RWPE1 (cell line): ENCODE data around the gene PIGO.

Source experiments
- CTCF ChIA-PET: fragments of 350-600 bp; sonication (Branson Sonifier 250); formaldehyde crosslinking; extraction: SDS; loops from one replicate; lab custom pipeline; 2021; lab: Yijun Ruan, JAX
- POLR2A ChIA-PET: fragments of 400-600 bp; formaldehyde crosslinking; extraction: SDS; loops from one replicate; lab custom pipeline; 2020; ENCODE audit warnings: antibody characterized with exemption; ENCODE audit not compliant: low non-redundant PET; lab: Yijun Ruan, JAX
- DNase-seq: peaks from one replicate; pipeline ENCODE4 v3.0.0; 2012; ENCODE audit warnings: low spot score
- H3K27ac ChIP-seq: fragments of 450-650 bp; 2 replicates; pipeline ENCODE4 v1.5.1; 2017
- CTCF ChIP-seq: fragments of 450-650 bp; conservative IDR thresholded peaks from 2 replicates; pipeline ENCODE4 v1.5.1; 2017; ENCODE audit warnings: low read depth, mild to moderate bottlenecking

The PIGO gene

DNA sequence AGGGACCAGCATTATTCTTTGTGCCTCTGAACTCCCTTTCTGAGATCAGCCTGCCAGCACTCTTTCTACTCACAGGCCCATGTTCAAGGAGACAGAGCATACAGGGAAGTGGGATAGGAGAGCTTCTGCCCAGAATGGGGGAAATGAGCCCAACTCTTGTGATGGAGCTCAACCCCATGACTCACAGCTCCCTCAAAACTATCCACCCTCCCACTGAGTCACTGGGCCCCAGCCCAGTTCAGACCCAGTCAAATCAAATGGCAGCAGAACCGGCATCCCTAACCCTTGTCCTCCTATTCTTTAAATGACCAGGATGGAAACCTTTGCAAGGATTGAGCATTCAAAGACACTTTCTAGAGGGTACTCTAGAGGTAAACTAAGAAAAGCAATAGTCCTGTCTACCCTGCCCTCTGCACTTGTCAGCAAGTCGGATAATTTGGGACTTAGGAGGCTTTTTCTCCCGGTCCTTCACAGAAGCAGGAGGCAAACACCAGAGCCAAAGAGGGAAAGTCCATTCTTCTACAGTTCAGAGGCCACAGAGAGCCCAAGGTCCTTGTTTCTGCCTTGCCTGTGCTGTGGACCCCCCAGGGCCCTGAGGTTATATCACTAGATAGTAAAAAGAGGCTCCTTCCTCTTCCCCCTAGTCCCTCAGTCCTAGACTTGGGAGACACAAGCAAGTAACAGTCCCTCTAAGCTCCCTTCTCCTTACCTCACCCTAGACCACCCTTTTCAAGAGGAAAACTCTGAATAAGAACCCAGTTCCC lies 16.0 kb upstream of the PIGO start:
- POLR2A ChIA-PET, result interaction anchor here (1.3 kb wide), 1 partner anchor 9 kb away, joined by 10 read pairs; the partner anchor contains the start of gene STOML2
- no peak for TF ChIP-seq CTCF
- DNase-seq, result peak; percentile 78
- peak overlapping the region; percentile 97 for H3K27ac ChIP-seq
- CTCF ChIA-PET, result no interaction called here

- ChIA-PET POLR2A (interaction anchor here (0.5 to 1.3 kb wide), 3 partner anchors 8 to 52 kb away, joined by 3 to 10 read pairs (median 9); partner anchors contain the start of genes FANCG and STOML2), CTCF (interaction anchor here (1.6 kb wide), 1 partner anchor 15 kb away, joined by 7 read pairs; the partner anchor contains the start of gene PIGO)
- H3K27ac ChIP-seq, result peak overlapping the region; percentile 97
- peak; percentile 99 for DNase-seq
- TF ChIP-seq CTCF, result no peak
These were observed 14.9 kb upstream of the PIGO start for GRCh38 chr9:35111001-35111933.

- peak overlapping the region; percentile 97 for H3K27ac ChIP-seq
- peak; percentile 75 for DNase-seq
- ChIA-PET CTCF (interaction anchor here (0.5 to 1.6 kb wide), 3 partner anchors 14 to 149 kb away, joined by 3 to 7 read pairs (median 6); partner anchors contain the start of gene PIGO), POLR2A (interaction anchor here (0.6 kb wide), 2 partner anchors 8 to 51 kb away, joined by 3 read pairs; no protein-coding TSS in a partner anchor)
- no peak for TF ChIP-seq CTCF
These were observed 14.0 kb upstream of the PIGO start for GRCh38 chr9:35110327-35110761.

- ChIA-PET POLR2A (interaction anchor here (0.6 kb wide), 1 partner anchor 67 kb away, joined by 5 read pairs; no protein-coding TSS in a partner anchor), CTCF (interaction anchor here (0.6 kb wide), 2 partner anchors 30 to 52 kb away, joined by 3 to 5 read pairs; partner anchors contain the start of gene FANCG)
- TF ChIP-seq CTCF, result no peak
- no peak for DNase-seq
- H3K27ac ChIP-seq, result peak overlapping the region; percentile 97
These were observed 12.7 kb upstream of the PIGO start for GRCh38 chr9:35108946-35109575.

DNA sequence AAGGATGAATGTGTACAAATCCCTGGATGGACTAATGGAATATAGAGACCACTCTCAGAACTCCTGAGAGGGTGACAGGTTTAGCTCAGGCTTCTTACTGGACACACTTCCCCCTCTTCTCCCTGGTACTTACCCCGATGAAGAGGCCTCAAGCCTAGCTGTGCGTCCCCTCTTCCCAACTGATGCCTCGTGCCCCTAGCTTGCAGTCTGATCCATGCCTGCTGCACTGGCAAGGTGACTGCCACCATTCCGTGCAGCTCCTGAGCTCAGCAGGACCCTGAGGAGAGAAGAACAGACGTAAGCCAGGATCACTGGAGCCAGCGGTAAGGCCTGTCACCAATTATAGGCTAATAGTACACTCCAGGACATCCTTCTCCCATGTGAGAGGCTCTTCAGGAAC lies 12.1 kb upstream of the PIGO start:
- TF ChIP-seq CTCF, result no peak
- no peak overlapping the region for H3K27ac ChIP-seq
- no peak for DNase-seq
- POLR2A ChIA-PET, result interaction anchor here (0.6 kb wide), 1 partner anchor 68 kb away, joined by 5 read pairs; no protein-coding TSS in a partner anchor
- CTCF ChIA-PET, result interaction anchor here (0.6 to 0.9 kb wide), 3 partner anchors 9 to 52 kb away, joined by 3 to 5 read pairs (median 3); partner anchors contain the start of gene FANCG
